ENCODE data around the gene SRSF9.
"Not testable (repeated sequence)": the region's sequence is repeated elsewhere in the genome, so short reads cannot be mapped to it uniquely, and the experiment has no call there.

Gene SRSF9

DNA sequence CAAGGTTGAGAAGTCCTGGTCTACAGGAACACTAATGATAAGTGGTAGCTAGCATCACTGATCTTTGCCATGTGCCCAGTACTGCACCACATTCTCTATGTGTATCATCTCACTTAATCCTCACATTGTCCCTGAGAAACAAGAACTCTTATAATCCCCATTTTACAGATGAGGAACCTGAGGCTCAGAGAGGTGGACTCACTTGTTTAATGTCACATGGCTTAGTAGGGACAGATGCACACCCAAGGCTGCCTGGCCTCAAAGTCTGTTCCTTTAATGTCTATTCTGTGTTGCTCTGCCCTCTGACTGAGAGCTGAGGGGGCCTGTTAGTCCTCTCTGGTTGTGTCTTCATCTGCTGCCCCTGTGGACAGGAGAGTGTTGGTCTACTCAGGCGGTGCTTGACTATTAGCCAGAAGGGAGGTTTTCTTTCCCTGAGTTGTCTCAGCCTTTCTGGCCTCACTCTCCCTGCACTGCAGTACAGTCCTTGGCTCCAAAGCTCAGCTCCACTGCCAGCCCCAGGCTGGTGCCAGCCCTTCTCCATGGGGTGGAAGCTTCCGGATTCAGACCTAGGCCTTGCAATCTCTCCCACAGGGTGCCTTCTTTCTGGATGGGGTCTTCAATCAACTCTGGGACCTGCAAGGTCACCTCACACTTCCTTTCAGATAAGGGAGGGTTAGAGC, 21.4 kb upstream of the SRSF9 start:
- TF ChIP-seq, protein P1, sequence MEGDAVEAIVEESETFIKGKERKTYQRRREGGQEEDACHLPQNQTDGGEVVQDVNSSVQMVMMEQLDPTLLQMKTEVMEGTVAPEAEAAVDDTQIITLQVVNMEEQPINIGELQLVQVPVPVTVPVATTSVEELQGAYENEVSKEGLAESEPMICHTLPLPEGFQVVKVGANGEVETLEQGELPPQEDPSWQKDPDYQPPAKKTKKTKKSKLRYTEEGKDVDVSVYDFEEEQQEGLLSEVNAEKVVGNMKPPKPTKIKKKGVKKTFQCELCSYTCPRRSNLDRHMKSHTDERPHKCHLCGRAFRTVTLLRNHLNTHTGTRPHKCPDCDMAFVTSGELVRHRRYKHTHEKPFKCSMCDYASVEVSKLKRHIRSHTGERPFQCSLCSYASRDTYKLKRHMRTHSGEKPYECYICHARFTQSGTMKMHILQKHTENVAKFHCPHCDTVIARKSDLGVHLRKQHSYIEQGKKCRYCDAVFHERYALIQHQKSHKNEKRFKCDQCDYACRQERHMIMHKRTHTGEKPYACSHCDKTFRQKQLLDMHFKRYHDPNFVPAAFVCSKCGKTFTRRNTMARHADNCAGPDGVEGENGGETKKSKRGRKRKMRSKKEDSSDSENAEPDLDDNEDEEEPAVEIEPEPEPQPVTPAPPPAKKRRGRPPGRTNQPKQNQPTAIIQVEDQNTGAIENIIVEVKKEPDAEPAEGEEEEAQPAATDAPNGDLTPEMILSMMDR (conservative IDR thresholded peaks at IDR 0.05; ENCODE audit: control insufficient read depth, insufficient read depth, low read depth, low read length): no peak
- DNase-seq (ENCODE audit: low read depth): no peak
- no peak overlapping the region for H3K4me3 ChIP-seq (ENCODE audit: control insufficient read depth, low read depth, low read length)

DNA sequence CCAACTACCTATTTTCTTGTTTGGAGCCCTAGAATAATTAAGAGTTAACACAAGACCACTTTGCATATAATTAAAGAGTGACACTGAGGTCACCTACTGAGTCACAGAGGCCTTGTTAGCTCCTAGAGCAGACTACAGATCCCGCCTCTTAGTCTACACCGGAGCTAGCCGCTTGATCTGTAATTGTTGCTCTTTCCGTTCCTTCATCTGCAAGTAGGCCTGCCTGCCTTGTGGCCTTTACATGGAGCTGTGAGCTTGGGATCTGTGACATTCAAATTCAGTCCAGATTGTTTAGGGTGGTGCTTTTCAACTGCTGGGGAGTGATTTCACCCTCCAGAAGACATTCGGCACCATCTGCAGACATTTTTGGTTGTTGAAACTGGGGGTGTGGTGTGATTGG, 20.8 kb upstream of the SRSF9 start:
- TF ChIP-seq, protein P1 (conservative IDR thresholded peaks at IDR 0.05; ENCODE audit: control insufficient read depth, insufficient read depth, low read depth, low read length): no peak
- DNase-seq (ENCODE audit: low read depth): no peak
- H3K4me3 ChIP-seq (ENCODE audit: control insufficient read depth, low read depth, low read length): no peak overlapping the region

DNA sequence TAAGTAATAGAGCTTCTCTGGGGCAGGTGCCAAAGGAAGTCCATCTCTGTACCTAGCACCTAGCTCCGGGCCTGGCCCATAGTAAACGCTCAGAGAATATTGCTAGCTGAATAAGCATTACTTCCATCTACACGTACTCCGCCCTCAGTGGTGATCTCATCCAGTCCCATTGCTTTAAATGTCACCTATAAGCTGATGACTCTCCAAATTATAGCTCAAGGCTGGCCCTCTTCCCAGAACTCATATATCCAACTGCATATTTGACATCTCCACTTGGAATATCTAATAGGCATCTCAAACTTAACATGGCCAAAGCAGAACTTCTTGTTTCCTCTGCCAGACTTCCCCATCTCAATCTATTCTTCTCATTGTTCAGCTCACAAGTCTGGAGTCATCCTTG, 19.5 kb upstream of the SRSF9 start:
- TF ChIP-seq, protein P1 (conservative IDR thresholded peaks at IDR 0.05; ENCODE audit: control insufficient read depth, insufficient read depth, low read depth, low read length): no peak
- no peak overlapping the region for H3K4me3 ChIP-seq (ENCODE audit: control insufficient read depth, low read depth, low read length)
- DNase-seq (ENCODE audit: low read depth): peak; percentile 60

DNA sequence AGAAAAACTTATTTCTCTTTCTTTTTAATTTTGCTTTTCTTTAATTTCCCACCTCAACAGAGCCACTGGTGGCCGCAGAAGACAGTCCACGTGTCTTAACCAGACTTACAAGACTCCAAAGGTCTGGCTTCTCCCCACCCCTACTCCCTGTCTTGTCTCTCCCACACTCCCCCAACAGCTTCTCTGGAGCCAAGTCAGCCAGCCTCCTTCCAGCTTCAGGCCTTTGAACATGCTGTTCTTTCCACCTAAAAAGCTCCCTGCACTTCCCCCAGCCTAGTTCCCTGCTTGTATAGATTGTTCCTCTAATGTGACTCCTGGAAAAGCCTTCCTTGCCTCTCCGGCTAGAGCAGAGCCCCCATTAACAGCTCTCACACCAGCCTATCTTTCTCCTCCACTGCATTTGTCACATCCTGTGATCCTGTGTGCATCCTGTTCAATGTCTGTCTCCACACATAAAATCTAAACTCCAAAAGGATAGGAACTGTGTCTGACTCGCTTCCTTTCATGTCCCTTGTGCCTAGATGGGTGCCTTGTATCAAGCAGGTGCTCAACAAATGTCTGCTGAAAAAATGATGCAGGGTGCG, 18.6 kb upstream of the SRSF9 start:
- no peak overlapping the region for H3K4me3 ChIP-seq (ENCODE audit: control insufficient read depth, low read depth, low read length)
- TF ChIP-seq, protein P1 (conservative IDR thresholded peaks at IDR 0.05; ENCODE audit: control insufficient read depth, insufficient read depth, low read depth, low read length): no peak
- DNase-seq (ENCODE audit: low read depth): no peak

DNA sequence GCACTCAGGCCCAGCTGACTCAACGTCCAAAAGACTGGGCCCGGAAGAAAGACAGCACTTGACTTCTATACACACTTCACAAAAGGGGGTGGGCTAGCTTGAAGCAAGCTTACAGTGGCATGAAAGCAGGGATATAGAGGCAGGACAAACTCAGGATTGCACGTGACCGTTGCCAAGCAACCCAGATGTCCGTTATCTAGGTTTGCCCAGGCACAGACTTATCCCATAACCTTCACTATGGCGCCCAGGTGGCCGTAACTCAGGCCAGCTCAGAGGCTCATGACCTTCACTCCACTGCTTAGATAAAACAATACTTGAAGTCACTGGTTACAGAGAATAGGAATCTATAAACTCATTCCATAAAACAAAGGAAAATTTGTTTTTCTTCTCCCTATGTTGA, 18.0 kb upstream of the SRSF9 start:
- not testable (repeated sequence) for DNase-seq (ENCODE audit: low read depth); H3K4me3 ChIP-seq (ENCODE audit: control insufficient read depth, low read depth, low read length)

DNA sequence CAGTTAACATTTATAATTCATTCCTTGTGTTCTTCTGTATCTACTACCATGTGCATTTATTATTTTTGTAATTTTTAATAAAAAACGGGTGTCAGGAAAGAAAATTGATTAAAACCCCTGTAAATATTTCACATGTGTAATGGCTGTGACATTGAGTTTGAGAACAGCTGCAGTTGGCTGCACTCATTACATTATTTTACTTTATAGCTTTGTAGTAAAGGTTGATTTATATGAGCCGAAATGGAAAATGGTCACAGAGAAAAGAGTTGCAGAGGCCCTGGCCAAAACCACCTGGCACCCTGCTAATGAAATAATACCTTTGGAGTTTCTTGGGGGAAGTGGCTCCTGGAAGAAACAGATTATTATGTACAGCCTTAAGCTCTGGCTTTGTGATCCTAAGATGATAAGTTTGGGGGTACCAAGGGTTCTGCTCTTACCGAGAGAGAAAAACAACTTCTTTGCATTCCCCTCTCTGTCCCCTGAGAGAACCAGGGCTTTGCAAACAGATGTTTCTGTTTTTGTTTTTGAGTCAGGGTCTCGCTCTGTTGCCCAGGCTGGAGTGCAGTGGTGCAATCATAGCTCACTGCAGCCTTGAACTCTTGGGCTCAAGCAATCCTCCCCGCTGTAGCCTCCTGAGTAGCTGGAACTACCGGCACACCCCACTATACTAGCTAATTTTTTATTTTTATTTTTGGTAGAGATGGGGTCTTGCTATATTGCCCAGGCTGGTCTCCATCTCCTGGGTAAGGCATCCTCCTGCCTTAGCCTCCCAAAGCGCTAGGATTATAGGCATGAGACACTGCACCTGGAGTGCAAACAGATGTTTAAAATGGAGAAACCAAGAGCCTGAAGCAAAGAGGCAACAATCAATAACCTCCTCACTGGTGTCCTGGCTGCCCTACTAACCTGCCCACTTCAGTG, 16.7 kb upstream of the SRSF9 start:
- DNase-seq (ENCODE audit: low read depth): no peak
- no peak overlapping the region for H3K4me3 ChIP-seq (ENCODE audit: control insufficient read depth, low read depth, low read length)
- TF ChIP-seq, protein P1 (conservative IDR thresholded peaks at IDR 0.05; ENCODE audit: control insufficient read depth, insufficient read depth, low read depth, low read length): no peak

DNA sequence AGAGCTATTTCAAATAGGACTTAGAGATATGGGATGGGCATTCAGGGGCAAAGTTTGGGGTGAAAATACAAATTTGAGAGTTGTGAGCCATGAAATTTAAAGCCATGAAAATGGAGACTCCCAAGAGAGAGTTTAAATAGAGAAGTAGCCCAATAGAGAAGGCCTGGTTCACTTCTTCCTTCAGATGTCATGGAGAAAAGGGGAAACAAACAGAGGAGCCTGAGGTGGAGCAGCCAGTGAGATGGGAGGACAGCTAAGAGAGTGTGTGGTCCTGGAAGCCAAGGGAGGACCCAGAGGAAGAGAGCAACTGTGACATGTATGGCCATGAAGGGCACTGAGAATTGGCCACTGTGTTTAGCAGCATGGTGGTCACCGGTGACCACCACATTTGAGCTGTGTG, 14.1 kb upstream of the SRSF9 start:
- TF ChIP-seq, protein P1 (conservative IDR thresholded peaks at IDR 0.05; ENCODE audit: control insufficient read depth, insufficient read depth, low read depth, low read length): no peak
- H3K4me3 ChIP-seq (ENCODE audit: control insufficient read depth, low read depth, low read length): no peak overlapping the region
- DNase-seq (ENCODE audit: low read depth): no peak
